HG03175 (cell line): ENCODE measurements around the gene ETNPPL.
"Not testable (repeated sequence)": the region's sequence is repeated elsewhere in the genome, so short reads cannot be mapped to it uniquely, and the experiment has no call there.

Experiments
- ATAC-seq: cut with Tn5 transposase; IDR thresholded peaks from one replicate; pipeline ENCODE4 v1.9.1; 2021; ENCODE audit warnings: mild to moderate bottlenecking, moderate library complexity; ENCODE audit not compliant: unreplicated experiment

The ETNPPL gene

DNA sequence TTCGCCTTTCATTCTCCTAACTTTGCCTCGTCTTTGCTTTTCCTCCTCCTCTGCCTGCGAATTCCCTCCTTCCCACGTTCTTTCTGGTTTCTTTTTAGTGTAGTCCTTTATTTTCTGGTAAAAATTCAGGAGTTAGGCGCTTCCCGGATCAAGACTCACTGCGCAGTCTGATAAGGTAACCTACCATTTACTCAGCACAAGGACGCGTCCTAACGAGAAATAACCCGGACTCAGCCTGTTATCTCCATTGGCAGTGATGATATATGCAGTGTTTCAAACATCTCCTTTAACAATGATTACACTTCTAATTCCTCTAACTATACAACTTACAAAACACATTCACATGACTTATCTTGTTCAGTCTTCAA is 357 bp upstream of the ETNPPL start:
- no peak for ATAC-seq

DNA sequence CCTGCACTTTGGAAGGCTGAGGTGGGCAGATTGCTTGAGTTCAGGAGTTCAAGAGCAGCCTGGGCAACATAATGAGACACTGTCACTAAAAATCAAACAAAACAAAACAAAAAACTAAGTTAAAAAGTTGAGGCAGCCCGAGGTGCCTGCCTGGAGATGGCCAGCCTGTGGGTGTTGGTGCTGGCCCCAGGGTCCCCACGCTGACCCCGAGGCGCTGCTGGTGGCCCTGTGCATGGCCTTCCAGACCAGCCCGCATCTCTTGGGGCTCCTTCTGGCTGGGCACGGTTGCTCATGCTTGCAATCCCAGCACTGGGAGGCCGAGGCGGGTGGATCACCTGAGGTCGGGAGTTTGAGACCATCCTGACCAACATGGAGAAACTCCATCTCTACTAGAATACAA is 4.4 kb downstream of the ETNPPL start:
- no peak for ATAC-seq

DNA sequence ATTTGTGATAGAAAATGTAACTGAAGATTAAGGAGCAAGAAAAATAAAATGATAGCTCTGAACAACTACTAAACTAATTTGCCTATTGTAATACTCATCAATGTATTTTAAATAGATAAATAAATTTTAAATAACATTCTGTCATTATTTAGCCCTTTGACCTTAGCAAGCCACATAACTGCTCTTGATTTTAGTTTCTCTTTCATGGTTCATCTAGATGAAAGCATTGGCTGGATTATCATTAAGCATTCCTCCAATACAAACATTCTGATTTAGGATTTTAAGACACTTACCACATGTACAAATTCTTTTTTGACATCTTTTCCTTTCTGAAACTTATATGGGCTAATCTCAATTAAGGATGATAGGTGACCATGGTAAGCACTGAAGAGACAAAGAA is 8.5 kb downstream of the ETNPPL start:
- ATAC-seq = no peak

DNA sequence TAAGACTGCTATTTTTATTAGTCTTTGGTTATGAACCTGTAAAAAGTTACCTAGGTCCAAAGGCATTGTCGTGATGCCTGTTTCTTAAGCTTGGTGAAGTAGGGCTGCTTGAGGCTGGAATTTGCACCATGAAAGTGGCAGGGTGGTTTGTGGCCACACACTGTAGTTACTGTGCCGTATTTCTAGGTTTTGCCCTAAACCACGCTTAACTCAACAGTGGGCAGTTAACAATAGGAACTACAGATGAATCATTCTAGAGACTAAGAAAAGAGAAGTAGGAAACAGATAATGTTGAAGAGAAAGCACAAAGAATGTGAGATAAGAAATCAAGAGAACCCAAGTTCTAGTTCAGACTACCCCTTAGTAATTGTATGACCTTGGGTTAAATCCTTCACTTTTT is 11.5 kb downstream of the ETNPPL start:
- ATAC-seq = no peak

DNA sequence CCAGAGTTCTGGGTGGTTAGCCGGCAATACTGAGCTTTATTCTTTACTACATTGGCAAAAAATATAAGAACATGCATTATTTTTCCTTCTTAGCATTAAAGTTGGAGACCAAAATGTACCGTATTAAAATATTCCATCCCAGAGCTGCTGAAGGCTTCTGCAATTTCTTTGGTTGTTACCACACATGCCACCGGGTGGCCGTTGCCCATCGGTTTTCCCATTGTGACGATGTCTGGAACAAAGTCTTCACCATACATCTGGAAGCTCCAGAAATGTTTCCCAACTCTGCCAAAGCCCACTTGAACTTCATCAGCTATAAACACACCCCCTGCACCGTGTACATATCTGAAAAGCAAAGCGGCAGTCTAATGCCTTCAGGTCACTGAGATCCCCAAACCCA is 13.7 kb downstream of the ETNPPL start:
- ATAC-seq = no peak

DNA sequence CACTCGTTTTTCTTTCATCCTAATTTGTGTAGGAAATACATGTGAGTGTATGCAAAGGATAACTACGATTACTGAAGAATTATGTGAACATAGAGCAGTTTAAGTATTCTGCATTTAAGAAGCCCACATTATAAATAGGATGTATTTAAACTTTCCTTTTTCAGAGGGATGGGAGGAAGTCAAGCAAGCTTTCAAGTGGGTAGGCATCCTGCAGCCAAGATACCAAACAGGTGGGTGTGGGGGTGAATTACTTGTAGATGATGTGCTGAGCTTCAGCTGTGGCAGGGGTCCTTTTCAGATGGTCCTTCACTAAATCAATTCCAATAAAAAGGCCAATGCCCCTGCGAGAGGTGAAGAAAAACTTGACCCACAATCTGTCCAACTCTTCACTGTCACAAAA is 16.3 kb downstream of the ETNPPL start:
- no peak for ATAC-seq

DNA sequence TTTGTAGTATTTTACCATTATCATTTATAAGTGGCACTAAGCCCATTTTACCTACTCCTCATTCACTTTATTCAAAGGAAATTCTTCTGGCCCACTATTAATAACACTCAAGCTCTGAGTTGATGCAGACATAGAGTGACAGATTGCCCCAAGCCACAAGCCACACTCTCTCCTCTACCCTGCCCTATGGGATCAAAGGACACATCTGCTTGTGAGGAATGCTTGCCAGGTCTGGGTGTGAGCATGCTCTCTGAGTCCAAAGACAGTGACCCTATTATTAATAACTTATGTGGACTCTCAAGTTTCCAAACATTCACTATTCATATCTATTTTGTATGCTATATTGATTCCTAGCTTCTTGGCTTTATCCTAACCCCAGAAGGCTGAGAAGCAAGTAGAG is 18.5 kb downstream of the ETNPPL start:
- no peak for ATAC-seq

DNA sequence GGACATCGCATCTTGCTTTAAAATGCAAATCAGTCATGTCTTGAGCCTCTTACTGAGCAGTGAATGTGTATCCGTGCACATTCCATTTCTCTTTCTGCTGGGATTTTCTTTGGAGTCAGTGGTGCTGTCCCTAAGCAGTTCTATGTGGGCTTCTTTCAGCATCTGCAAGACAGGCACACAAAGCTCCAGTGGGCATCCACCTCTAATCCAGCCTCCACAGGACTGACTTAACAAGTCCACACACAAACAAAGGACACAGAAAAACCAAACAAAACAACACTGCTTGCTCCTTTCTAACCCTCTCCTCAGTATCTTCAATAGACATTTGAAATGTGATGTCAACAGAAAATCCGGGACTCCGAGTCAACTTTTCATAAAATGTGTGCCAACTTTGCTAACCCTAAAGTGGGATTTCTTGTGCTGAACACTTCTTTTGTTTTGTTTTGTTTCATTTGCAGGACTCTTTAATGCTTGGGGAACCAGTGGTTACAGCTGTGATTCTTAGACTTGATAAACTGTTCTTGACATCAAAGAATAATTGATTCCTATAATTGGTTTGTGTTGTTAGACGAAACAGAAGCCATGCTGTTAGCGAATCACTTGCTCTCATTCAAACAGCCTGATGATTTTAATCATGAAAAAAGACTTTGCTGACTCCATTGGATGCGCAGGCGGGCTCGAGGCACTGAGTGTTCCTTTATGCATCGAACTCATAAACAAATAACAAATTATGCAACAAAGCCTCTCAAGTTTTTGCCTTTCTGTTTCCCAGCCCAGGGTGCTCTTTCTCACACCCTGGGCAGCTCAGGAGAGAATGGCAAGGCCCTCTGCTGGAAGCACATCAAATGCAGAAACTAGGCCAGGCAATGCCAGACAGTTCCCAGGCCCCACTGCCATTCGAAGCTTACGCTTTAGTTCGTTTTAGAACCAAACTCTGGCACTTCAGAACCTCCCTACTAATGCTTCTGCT is 20.1 kb downstream of the ETNPPL start:
- no peak for ATAC-seq

DNA sequence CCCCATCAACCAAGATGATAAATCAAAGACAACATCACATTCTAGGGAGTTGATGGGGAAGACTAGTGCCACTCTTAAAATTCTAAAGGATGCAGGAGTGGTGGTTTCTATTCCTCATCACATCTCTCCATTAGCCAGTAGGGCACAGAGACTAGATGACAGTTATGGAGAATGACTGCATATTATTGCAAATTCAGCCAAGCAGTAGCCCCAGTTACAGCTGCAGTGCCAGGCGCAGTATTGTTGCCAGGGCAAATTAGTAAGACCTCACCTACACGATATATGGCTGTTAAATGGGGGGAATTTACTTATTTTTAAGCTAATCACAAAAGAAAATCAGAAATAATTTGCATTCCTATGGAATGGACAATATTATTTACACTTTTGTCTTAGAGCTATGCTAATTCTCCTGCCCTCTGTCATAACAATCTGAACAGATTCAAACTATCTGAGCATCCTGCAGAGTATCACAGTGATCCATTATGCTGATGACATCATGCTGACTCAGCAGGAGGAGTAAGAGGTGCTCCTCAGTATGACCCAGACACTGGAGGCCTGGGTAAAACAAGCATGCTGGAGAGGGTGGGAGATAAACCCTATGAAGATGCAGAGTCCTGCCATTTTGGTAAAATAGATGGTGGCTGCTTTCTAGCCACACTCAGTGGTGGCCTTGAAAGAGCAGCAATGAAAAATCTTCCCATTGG is 24.7 kb downstream of the ETNPPL start:
- ATAC-seq = no peak

DNA sequence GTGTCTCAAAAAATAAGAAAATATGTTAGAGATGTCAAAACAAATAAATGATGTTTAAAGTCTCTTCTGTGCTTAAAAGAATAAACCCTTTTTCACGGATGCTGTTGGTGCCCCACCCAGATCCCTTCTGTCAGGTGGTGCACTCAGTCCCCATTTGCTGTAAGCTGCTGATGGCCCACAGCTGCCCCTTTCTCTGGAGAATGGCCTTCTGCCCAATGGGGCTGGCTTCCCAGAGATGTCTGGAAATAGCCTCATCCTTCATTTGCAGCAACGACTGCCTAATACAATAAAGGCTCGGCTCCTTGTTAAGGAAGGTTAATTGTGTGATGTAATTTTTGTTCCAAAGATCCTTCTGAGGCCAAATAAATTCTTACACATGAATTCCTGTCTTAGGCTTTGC is 31.8 kb downstream of the ETNPPL start:
- no peak for ATAC-seq

DNA sequence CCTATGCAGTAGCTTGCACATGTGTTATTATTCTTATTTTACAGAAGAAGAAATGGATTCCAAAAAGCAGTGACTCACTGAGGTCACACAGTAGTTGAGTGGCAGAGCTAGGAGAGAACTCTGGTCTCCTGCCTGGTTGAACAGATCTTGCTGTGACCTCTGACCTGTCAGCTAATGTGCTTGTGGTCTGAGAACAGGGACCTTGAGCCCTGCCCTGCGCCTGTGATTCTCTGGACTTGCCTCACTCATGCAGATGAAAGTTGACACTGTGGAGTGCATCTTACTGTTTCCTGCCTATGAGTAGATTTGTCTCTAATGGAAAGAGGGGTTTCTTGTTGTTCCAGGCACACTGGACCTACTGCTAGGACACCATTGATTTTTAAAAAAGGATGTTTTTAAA is 32.3 kb downstream of the ETNPPL start:
- ATAC-seq = no peak

DNA sequence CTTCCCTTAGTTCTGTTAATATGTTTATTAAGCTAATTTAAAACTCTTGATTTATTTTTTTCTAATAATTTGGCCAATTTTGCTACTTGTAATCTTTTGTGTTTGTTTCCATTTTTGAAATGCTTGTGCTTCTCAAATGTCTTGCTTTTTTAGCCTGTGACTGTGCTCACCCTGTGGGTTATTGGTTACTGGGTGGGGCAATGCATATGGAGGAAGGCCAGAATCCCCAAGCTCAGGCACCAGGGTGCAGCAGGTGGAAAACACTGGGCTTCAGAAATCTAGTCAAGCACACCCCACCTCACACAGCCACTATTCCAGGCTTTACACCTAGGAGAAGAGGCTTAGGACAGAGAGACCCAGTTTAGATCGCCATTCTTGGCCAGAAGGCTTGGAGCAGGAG is 33.1 kb downstream of the ETNPPL start:
- ATAC-seq = no peak

DNA sequence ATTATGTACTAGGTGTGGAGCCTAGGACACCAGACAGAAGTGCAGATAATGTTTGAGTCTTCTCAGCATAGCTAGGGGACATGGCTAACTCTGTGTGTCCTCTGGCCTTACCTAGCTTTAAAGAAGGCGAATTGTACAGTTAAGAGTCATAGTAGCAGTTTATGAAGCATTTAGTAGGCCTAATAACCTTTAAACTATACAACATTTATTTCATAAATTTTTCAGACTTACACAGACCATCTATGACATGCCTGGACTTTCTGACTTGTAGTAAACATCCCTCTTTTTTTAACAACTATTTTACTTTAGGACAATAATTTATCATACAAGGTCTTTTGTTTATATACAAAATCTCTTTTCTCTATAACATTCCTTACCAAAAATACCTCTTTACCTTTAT is 37.4 kb downstream of the ETNPPL start:
- no peak for ATAC-seq

DNA sequence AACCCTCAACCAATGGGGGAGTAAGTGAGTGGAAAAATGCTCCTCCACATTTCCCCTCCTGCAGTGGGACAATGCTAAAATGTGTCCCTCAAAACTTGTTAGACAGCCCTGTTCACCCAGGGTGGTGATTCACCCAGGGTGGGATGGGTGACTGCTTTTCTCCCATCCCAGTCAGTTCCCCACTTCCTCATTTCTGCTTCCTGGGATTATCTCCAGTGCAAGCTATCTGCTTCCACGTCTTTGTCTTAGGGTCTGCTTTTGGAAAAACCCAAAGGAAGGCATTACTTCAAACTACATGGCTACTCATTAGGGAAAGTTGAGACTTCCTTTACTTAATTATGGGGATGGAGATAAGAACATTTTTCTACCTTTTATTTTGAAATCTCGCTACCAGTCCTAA is 45.5 kb downstream of the ETNPPL start:
- ATAC-seq = no peak

DNA sequence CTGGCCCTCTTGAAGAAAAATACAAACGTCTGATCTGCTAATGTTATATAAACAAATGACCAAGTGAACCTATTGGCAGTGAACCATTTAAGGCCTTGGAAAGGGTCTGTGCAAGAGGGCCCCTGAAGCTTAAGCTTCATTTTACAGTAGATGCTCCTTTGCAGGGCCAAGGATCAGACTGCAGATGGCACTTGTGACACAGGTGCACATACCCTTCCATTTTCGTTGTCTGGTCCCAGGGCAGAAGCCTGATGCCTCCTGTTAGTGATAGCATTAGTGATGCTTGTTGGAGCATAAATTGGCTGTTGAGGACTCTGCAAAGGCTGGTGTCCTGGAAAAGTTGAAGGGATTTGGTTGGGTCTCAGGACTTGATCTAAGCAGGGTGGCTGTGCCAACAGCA is 46.5 kb downstream of the ETNPPL start:
- no peak for ATAC-seq

DNA sequence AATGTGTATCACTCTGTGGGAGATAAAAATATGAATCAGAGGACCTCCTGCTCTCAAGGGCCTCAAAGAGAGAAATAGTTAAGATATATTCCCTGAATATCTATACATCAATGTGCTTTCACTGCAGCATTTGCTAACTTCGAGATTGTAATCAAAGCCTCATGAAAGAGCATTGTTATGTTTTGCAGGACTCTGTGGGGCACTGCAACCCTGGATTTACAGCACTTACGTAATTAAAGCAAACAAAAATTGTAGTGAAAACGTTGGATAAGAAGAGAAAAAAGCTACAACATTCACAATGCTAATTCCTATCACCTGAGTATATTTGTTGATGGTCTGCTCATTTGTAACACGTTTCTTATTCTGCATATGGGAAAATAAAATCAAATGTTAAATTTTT is 48.0 kb downstream of the ETNPPL start:
- ATAC-seq = no peak

DNA sequence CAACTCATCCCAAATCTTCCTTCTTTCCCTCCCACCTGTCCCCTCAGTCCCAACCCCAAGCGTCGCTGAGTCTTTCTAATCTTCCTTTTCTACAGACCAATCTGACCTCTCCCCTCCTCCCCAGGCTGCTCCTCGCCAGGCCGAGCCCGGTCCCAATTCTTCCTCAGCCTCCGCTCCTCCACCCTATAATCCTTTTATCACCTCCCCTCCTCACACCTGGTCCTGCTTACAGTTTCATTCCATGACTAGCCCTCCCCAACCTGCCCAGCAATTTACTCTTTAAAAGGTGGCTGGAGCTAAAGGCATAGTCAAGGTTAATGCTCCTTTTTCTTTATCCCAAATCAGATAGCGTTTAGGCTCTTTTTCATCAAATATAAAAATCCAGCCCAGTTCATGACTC is 52.3 kb downstream of the ETNPPL start:
- ATAC-seq = not testable (repeated sequence)

DNA sequence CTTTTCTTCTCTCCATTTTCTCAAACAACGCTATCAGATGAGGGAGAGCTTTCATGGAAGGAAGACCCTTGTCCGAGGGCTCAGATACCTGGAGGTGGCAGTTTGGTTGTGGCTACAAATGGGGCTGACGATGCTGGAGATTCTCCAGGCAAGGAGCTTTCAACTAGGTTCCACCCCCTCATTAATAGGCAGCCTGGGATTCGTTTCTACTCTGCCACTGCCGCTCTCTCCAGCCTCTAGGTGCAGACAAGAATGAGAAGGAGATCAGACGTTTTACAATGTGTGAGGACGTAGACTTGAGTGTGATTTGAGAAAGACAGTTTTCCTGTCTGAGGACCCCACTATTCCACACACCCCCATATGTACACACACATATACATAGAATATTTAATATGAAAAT is 53.1 kb downstream of the ETNPPL start:
- no peak for ATAC-seq

DNA sequence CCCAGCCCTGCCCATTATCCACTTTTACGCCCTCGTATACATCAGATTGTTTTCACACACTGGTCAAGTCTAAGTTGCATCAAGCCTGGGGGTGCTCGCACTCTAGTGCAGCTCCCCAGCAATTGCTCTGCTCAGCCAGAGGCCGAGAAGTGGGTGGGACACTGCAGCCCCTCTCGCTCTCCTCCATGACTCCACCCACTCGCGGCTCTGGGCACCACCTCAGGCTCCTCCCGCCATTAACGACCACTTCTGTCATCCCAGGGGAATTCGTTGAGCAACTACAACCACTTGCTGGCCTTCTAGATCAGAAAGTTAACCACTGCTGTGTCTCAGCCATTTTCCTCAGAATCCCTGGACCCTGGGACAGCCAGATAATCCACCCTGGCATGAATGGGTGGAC is 53.6 kb downstream of the ETNPPL start:
- no peak for ATAC-seq

DNA sequence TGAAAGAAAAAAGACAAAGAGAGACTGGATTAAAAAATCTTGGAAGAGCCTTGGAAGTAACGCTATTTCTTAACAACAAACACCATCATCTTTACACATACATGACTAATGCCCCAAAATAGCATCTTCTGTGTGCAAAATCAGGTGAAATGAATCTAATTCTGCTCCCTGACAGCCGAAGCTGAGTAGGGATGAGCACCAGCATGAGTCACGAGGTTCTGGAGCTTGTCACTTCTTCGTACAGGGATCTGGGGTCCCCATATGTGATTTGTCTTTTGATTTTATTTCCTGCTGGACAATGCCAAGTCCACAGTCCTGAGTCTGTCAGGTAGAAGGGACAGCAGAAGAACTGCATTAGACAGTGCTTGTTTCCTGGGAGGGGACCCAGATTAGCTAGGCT is 56.6 kb downstream of the ETNPPL start:
- ATAC-seq = no peak

DNA sequence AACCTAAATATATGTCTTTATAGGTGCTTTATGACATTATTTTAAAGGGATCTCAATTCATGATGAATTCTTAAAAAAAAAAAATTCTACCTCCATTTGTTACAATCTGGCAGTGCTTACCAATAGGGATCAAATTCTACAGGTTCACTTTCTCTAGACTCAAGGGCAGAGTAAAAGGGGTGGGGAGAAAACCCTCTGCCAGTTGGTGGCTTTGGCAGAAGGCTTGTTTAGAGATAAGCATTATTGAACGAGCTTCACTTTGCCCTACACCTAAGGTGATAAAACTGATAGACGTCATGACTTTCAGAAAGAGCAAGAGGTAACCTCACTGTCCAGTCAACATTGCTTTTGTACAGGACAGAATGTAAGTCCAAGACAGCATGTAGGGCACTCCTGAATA is 58.9 kb downstream of the ETNPPL start:
- no peak for ATAC-seq

DNA sequence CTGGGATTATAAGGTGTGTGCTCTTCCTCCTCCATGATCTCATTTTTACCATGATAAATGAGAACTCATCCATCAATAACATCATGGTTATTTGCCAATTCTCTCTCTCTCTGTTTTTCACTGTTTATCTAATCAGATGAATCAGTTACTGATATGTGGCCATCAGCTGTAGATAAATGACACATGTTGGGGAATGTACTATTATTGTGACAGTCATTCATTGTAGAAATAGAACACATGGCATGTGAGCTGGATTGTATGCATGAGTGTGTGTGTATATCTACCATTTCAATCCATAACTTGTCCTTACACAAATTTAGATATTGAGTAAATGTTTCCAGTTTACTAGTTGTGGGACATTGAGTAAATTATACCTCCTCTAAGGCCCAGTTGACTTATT is 59.5 kb downstream of the ETNPPL start:
- no peak for ATAC-seq
